Uterus (tissue), 4 donors: Measurements from ENCODE around the gene ERLEC1. TPM values are rescaled to one million over a fixed set of nuclear protein-coding genes. Genes with fewer than 3 reads are reported as not detected.
A peak's percentile ranks its signal among the peaks of the same experiment; 100 is the strongest.

ENCODE experiments used
- DNase-seq, 2 donors: peaks; one replicate each; pipeline ENCODE4 v3.0.0-alpha.2; 2019 to 2020
- H3K27ac ChIP-seq, 2 donors: fragments of 200-600 bp; sonication (generic); 1 replicate in 1 of 2; 2 replicates in 1 of 2; pipeline ENCODE4 v1.5.1; 2016 to 2018
- H3K27me3 ChIP-seq, 2 donors: fragments of 200-600 bp; sonication (generic); one replicate each; pipeline ENCODE4 v1.5.1; 2018 to 2019; ENCODE audit warnings: control low read depth in 1 of 2
- H3K36me3 ChIP-seq, 2 donors: fragments of 200-600 bp; sonication (generic); one replicate each; pipeline ENCODE4 v1.5.1; 2019; ENCODE audit warnings: control low read depth in 1 of 2
- H3K4me1 ChIP-seq, 2 donors: fragments of 200-600 bp; sonication (generic); one replicate each; pipeline ENCODE4 v1.5.1; 2018 to 2019; ENCODE audit warnings: control low read depth in 1 of 2
- H3K4me3 ChIP-seq, 2 donors: fragments of 200-600 bp; sonication (generic); 1 replicate in 1 of 2; 2 replicates in 1 of 2; pipeline ENCODE4 v1.5.1; 2018 to 2019; ENCODE audit warnings: mild to moderate bottlenecking in 1 of 2
- H3K9me3 ChIP-seq, 2 donors: fragments of 200-600 bp; sonication (generic); one replicate each; pipeline ENCODE4 v1.5.1; 2019; ENCODE audit warnings: control low read depth in 1 of 2
- POLR2A ChIP-seq, 2 donors: fragments of 450-650 bp; IDR thresholded peaks; one replicate each; pipeline ENCODE4 v1.6.1; 2016; ENCODE audit warnings: antibody characterized with exemption in 2 of 2, mild to moderate bottlenecking in 1 of 2, moderate library complexity in 1 of 2
- intact Hi-C: fragments of 100-400 bp; cut with DNase I; formaldehyde crosslinking; loops from one replicate; pipeline ENCODE4 v1.15.1; 2023; ENCODE audit warnings: low total_unique reads
- total RNA-seq, 4 donors: library from RNA; depleted of rRNA in 3 of 4; stranded (reverse); fragments of >200 nt in 3 of 4; gene quantifications; one replicate each; pipeline versions ENCODE4 v1.1.0 to v1.2.4, GENCODE V29; 2014 to 2023
- TF ChIP-seq, protein P1 (sequence below), 4 experiments: fragments of 200-600 bp in 2 of 4; fragments of 450-650 bp in 2 of 4; sonication (generic) in 2 of 4; IDR thresholded peaks; one replicate each; pipeline ENCODE4 v1.5.1; 2016 to 2019; ENCODE audit warnings: antibody characterized with exemption in 4 of 4, mild to moderate bottlenecking in 2 of 4, moderate library complexity in 1 of 4
- donor health status: DM: yes; HTN: yes; CAD: no.

The ERLEC1 gene
- 100 to 1,000 TPM in 2 of 4 donors, 10 to 100 TPM in 2; 30.2 to 125 (median 74.6) TPM for total RNA-seq

- Histone ChIP-seq H3K9me3 (no peaks in the 10 kb centered on the region), H3K27me3 (no peaks in the 10 kb centered on the region), H3K36me3 (no peaks in the 10 kb centered on the region), H3K4me1 (peaks cover 8 to 18% of the 10 kb centered on the region in 2 donors), H3K4me3 (peak within 1 kb of the TSS; percentile 67 to 87), H3K27ac (peak within 1 kb of the TSS; percentile 67 to 76)
- DNase-seq, result peak; percentile 83
- peak; percentile 42 to 52 for TF ChIP-seq POLR2A (IDR thresholded peaks at IDR 0.05)
- TF ChIP-seq, protein P1, sequence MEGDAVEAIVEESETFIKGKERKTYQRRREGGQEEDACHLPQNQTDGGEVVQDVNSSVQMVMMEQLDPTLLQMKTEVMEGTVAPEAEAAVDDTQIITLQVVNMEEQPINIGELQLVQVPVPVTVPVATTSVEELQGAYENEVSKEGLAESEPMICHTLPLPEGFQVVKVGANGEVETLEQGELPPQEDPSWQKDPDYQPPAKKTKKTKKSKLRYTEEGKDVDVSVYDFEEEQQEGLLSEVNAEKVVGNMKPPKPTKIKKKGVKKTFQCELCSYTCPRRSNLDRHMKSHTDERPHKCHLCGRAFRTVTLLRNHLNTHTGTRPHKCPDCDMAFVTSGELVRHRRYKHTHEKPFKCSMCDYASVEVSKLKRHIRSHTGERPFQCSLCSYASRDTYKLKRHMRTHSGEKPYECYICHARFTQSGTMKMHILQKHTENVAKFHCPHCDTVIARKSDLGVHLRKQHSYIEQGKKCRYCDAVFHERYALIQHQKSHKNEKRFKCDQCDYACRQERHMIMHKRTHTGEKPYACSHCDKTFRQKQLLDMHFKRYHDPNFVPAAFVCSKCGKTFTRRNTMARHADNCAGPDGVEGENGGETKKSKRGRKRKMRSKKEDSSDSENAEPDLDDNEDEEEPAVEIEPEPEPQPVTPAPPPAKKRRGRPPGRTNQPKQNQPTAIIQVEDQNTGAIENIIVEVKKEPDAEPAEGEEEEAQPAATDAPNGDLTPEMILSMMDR (IDR thresholded peaks at IDR 0.05), result peak in 2 of 4 experiments; percentile 26 to 30
- intact Hi-C loops, result no loop called here
Observed at GRCh38 chr2:53786705-53787613, at the start of gene ERLEC1, which contains the start of gene ASB3. Gene ERLEC1 (plus strand): TSS chr2:53787044. CDS start chr2:53787211, 167 bp downstream. Gene ASB3 (minus strand): TSS chr2:53786953. CDS start chr2:53765572, 21,381 bp downstream.

GRCh38 chr2:53737091-53737490, 49.8 kb upstream of the ERLEC1 start:
- intact Hi-C loops, result no loop called here

DNA sequence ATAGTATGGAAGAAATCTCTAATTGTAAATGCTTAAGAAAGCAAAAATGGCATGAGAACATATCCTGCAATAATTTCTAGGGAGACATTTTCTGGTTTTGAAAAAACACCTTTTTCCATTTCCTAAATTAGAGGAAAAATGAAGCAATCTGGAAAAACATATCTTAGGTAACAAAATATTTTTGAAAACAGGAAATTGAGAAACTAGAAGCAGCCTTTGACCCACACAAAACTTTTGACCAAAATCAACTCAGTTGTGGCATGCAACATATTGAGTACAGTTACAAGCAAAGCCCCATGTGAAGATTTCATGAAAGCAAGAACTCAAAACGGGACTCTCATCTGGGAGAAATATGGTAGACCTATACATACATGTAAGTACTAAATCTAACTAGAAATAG, 47.8 kb upstream of the ERLEC1 start:
- Histone ChIP-seq H3K36me3 (no peaks in the 10 kb centered on the region), H3K9me3 (no peaks in the 10 kb centered on the region), H3K4me3 (no peak overlapping the region), H3K27ac (no peak overlapping the region), H3K27me3 (no peaks in the 10 kb centered on the region), H3K4me1 (no peaks in the 10 kb centered on the region)
- no peak for DNase-seq
- no peak for TF ChIP-seq POLR2A (IDR thresholded peaks at IDR 0.05)
- TF ChIP-seq, protein P1 (IDR thresholded peaks at IDR 0.05), result no peak
- intact Hi-C loops, result no loop called here

More at GRCh38 chr2:53737091-53737490, 49.8 kb upstream of the ERLEC1 start:
- H3K9me3 ChIP-seq, result no peaks in the 10 kb centered on the region
- no peak overlapping the region for H3K27ac ChIP-seq
- H3K4me3 ChIP-seq, result no peak overlapping the region
- TF ChIP-seq, protein P1 (IDR thresholded peaks at IDR 0.05), result no peak
- no peak for TF ChIP-seq POLR2A (IDR thresholded peaks at IDR 0.05)
- no peaks in the 10 kb centered on the region for H3K36me3 ChIP-seq
- no peaks in the 10 kb centered on the region for H3K27me3 ChIP-seq
- no peak for DNase-seq
- no peaks in the 10 kb centered on the region for H3K4me1 ChIP-seq

GRCh38 chr2:53740170-53740569, 46.7 kb upstream of the ERLEC1 start:
- no peak for DNase-seq
- no peak overlapping the region for H3K27ac ChIP-seq
- H3K9me3 ChIP-seq, result no peaks in the 10 kb centered on the region
- TF ChIP-seq POLR2A (IDR thresholded peaks at IDR 0.05), result no peak
- TF ChIP-seq, protein P1 (IDR thresholded peaks at IDR 0.05), result peak in 1 of 4 experiments; percentile 15
- intact Hi-C loops, result no loop called here
- no peaks in the 10 kb centered on the region for H3K4me1 ChIP-seq
- no peak overlapping the region for H3K4me3 ChIP-seq
- no peaks in the 10 kb centered on the region for H3K27me3 ChIP-seq
- H3K36me3 ChIP-seq, result no peaks in the 10 kb centered on the region
